NOMO-1 treated with DMSO at 0.1 percent for 48 hours (cell line): ENCODE measurements around the gene CDC42BPG.
"Not testable (repeated sequence)": the region's sequence is repeated elsewhere in the genome, so short reads cannot be mapped to it uniquely, and the experiment has no call there.

Experiments used
- DNase-seq: peaks from one replicate; lab custom pipeline; 2025; ENCODE audit not compliant: unreplicated experiment; lab: John Stamatoyannopoulos, UW

The CDC42BPG gene

DNA sequence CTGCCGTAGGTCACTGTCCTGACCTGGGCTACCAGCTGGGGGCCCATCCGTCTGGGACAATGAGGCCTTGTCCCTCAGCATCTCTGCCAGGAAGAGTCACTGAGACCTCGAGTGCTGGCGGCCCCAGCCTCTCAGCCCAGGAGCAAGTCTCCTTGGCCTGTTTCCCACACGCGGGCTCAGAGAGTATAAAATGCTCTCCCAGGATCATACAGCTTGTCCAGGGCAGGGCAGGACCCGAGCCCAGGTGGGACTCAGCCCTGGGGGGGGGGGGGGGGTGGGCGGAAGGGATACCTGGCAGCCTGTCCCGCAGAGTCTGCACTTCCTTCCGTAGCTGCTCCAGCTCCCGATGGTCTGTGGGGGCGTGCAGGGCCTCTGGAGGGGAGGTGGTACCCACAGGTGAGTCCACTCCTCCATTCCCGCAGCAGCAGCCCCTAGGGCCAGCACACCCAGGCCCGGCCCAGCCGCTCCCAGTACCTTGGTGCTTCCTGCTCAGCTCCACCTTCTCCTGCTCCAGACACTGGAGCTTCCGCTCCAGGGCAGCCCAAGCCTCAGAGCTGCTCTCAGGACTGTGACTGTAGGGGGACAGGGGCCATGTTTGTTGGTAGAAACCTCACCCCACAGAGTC is 7.9 kb downstream of the CDC42BPG start:
- DNase-seq = no peak

DNA sequence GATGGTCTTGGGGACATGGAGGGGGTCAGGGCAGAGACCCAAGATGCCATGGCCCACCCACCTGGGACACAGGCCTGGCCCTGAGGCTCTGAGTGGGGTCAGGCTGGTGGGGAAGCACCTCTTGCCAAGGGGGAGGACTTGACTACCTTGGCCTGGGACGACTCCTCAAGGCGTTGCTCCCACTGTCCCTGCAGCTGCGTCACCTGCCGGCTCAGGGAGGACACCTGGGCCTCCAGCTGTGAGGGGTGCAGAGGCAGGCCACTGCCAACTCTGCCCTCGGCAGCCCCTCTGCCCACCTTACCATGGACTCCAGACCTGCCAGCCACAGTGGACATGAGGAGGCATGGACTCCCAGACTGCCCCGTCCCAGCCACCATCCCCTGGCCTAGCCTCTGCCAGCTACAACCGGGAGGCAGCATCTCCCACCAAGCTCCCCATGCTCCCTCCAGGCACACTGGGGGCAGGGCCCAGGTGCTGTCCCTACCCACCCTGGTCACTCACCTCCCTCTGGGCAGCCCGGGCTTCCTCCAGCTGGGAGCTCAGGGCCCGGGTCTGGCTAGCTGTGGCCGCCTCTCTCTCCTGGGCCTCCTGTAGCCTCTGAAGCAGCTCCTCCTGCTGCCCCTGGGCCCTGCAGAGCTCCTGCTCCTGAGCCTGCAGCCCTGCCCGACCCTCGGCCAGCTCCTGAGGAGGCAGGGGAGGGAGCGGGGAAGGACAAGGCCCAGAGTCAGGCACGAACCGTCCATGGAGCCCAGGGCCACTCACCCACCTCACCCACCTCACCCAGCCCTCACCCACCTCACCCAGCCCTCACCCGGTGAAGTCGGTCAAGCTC is 8.6 kb downstream of the CDC42BPG start:
- DNase-seq = no peak

DNA sequence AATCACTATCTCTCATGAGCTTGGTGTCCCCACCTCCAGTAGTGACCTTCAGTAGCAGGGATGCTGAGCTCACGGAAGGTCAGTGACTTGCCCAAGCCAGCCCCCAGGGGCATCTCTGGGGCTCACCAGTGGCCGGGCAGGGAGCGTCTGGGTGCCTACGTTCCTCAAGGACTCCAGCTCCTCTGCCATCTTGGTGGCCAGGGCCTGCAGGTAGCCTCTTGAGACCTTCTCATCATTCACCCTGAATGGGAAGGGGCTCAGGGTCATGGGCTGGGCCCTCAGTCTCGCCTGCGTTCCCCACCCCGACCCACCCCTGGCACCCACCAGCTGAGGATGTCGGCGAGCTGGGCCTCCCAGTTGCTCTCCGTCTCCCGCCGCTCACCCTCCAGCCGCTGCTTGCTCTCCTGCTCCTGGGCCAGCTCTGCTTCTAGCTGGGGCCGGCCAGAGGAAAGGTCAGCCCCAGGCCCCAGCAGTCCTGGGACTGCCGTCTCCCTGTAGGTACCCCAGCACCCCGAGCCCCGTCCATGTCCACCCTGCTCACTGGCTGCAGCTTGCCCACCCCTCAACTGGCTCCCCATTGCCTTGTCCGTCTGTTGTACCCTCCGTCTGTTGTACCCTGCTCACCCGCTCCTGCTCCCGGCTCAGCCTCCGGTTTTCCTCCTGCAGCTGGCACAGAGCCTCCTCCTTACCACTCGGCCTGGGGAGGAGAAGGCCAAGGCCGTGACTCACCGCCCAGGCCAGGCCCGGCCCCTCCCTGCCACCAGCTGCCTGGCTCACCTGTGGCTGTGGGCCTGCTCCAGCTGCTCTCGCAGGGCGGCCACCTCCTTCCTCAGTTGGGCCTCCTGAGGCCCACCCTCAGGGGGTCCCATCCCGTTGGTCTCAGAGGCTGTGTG is 9.5 kb downstream of the CDC42BPG start:
- DNase-seq = no peak

DNA sequence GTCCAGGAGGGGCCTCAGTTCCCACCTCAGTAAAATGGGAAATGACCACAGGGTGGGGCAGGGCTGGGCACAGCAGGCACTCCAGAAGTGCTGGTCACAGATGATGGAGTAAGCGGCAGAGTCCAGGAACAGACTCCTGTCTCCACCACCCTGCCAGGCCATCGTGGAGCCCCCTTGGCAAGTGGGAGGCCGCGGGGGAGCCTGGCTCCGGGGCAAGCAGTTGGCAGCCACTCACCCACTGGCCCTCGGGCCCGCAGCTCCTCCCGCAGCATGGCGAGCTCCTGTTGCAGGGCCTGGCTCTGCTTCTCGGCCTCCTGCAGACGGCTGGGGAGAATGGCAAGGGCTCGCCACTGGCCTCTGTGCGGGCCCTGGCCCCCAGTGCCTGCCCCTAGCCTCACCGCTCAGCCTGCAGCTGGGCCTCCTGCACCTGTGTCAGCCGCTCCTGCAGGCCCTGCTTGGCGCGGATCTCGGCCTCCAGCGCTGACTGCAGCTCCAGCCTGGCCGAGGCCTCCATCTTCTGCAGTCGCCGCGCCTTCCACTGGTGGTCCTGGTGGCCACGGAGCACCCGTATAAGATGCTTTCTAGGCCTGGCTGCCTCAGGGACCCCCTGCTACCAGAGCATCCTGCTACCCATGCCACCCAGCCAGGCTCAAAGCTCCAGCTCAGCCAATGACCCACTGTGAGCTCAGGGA is 10.3 kb downstream of the CDC42BPG start:
- no peak for DNase-seq

DNA sequence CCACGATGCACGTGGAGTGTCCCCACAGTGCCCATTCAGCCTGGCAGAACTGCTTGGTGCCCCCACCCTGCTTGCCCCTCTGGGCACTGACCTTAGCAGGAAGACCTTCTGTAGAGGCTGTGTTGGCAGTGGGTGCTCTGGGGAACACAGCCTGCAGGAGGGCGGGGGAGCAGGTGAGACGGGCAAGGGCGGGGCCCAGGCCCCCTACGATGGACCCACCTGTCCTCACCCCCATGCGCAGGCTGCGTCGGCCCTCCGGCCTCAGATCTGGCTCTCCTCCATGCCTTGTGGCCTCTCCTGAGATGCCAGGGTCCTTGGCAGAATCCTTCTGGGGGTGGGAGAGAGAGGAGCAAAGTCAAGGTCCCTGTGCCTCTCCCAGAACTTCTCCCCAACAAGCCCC is 10.9 kb downstream of the CDC42BPG start:
- no peak for DNase-seq

DNA sequence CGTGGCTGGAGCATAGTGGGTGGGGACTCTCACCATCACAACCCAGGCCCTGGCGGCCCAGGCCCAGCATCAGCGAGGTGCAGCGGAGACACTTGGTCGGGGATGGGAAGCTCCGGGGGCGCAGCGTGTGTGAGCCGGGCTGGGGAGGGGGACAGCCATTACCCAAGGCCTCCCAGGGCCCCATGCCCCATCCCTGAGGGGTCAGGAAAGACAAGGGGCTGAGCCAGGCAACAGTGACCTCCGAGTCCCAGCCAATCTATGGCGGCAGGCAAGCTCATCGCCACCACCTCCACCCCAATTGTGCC is 11.3 kb downstream of the CDC42BPG start:
- DNase-seq = no peak

DNA sequence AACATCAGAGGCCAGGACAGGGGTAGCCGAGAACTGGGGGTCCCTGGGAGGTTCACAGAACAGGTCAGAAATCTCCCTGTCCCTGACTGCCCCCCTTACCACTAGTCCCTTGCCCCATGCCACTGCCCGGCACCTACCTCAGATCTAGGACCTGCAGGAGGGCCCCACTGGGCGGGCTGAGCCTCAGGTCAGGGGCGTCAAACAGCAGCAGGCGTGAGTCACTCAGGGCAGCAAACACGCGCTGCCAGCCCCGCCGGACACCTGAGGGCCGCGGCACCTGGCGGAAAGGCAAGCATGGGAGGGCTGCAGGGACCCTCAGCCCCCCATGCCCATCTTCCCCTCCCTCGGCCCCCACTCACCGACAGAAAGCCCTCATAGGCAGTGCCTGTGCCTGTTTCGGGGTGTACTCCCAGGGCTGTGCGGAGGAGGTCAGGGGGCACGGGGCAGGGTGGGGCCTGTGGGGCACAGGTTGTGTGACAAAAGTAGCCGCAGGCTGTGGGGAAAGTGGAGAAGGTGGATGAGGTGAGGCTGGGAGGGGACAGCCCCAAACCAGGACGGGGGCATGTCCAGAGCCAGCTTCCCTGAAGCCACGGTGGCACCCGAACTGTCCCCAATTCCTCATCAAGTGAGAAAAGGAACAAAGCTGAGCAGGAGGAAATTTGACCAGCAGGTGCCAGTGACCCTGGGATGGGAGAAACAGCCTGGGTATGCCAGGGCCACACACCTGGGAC is 11.8 kb downstream of the CDC42BPG start:
- no peak for DNase-seq

DNA sequence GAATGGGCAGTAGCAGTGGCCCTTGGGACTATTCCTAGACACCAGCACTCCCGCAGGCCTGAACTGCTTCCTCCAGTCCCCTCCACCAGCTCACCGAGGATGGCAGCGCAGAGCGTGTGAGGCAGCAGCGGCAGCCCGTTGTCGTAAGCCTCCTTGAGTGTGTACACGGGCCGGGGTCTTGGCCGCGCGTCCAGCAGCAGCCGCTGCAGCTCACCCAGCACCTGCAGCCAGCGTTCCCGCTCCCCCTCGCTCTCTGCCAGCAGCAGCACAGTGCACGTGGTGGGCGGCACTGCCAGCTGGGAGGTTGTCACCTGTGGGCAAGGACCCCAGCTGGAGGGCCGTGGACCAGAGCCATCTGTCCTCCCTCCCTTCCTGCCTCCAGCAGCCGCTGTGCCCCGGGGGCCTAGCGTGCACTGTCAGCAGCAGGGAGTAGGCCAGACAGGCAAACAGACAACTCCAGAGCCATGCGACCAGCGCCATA is 13.0 kb downstream of the CDC42BPG start:
- DNase-seq = no peak

DNA sequence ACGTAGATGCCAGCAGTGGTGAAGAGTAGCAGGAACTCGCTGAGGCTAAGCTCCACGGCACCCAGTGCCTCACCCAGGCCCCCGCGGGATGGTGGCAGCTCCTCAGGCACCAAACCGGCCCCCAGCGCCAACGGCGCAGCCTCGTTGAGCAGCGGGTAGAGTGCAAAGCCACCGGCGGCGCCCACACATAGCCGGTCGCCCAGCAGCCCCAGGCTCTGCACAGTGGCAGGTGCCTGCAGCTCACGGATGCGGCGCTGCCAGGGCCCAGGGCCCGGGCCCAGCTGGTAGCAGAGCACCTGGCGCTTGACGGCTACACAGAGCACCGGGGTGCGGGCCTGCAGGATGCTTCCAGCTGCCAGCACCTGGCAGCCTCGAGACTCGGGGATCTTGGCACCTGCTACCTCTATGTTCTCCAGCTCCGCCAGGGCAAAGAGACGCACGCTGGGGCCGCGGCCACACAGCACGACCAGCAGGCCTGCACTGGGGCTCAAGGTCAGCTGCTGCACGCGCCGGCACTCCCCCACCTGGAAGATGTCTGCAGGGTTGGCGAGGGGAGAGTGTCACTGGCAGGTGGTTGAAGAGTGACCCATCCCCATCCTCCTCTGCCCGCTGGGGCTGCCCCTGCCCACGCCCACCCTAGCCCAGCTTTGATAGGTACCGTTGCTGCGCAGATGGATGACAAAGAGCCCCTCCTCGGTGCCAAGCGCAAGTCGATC is 14.8 kb downstream of the CDC42BPG start:
- DNase-seq = no peak

DNA sequence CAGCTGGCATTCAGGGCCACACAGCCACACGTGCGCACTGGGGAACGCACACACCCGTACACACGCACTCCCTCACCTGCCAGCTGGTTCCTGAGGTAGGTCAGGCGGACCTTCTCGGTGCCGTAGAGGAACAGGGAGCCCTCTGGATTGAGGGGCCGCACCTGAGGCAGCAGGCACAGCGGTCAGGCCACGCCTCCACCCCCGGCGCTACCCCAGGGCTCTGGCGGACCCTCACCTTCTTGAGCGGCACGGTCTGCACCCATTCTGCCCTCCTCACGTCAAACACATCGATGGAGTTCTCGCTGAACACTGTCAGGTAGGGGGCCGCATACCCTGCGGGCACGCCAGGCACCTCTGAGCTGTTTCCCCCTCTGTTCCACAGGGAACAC is 17.0 kb downstream of the CDC42BPG start:
- DNase-seq = no peak

DNA sequence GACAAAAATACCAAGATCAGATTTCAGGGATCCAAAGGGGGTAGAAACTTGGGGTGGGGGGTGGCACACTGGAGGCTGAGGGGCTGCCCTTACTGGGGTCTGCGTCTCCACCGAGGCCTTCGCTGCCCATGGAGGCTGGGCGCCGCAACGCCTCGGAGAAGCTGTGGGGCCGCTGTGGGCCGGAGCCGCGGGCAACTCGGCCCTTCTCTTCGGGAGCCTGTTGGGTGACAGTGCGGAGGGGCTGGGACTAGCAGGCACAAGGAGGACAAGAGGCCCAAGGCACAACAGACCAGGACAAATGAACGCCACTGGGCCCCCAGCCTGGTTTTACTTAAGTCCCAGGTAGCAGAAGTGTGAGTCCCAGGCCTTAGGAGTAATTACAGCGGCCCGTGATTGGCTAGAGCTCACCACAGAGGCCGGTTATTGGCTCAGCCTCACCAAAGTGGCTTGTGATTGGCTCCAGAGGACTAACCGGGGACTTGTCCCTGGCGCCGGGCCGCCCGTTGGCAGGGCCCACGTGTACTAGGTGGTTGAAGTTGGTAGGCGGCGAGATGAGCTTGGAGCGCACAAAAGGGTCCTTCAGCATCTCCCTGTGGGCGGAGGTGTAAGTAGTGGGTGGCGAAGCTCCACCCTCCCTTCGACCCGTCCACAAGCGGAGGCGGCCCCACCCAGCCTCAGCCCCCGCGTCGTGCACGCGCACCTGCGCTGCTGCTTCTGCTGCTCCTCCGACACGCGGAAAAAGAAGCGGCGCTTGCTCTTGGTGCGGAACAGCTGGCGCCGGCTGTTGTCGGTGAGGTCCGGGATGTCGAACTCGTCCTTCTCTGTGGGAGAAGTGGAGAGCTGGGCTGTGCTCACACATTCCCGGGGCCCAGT is 17.6 kb downstream of the CDC42BPG start:
- no peak for DNase-seq

DNA sequence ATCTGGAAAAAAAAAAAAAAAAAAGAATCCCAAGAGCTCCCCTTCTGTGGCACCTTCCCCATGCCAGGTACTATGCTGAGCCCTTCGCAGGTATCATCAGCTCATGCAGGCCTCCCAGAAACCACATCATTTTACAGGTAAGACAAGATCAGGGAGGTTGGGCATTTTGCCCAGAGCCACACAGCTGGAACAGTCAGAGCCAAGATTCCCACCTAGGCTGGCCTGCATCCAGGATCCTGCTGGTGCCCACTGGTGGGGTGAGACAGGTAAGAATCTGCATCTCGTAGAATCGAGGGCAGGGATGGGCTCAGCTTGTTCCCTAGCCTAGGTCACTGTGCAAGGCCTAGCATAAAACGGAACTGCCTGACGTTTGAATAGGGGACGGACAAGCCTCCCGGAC is 18.4 kb downstream of the CDC42BPG start:
- no peak for DNase-seq

DNA sequence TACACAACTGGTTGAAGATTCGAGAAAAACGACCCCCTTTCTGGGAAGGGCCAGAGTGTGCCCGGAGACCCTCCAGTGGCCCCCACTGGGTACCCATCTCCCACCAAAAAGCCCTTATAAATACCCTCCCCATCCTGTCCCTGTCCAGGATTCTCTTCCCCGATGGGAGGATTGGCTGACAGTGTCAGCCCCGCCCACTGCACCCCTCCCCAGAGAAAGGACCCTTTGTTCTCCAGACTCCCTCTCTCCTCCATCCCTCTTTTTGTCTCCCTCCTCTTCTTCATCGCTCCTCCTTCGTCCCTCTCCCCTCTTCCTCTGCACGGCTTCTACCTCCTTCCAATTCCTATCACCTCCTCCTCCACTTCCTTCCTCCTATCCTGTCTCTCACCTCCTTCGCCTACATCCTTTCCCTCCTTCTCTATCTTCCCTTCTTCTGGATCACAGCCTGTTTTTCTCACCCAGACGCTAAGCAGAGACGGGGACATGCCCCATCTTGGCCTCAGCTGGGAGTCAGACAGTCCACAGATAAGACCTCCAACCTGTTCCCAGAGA is 20.8 kb downstream of the CDC42BPG start:
- no peak for DNase-seq

DNA sequence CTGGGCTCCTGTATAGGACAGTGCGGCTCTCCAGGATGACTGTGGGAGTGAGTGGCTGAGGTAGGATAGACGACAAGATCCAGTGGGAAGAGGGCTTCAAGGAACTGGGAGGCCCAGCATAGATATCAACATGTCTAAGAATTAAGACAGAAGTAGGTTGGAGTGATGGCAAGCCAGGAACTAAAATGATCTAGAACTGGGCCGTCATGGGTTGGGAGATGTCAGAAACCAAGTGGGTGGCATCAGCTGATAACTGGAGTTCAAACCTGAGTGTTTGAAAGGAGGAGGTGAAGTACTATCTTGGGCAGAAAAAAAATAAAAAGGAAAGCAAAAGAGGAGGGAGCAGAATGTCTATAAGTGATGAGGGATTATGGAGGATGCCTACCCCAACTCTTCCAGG is 27.0 kb downstream of the CDC42BPG start:
- no peak for DNase-seq

DNA sequence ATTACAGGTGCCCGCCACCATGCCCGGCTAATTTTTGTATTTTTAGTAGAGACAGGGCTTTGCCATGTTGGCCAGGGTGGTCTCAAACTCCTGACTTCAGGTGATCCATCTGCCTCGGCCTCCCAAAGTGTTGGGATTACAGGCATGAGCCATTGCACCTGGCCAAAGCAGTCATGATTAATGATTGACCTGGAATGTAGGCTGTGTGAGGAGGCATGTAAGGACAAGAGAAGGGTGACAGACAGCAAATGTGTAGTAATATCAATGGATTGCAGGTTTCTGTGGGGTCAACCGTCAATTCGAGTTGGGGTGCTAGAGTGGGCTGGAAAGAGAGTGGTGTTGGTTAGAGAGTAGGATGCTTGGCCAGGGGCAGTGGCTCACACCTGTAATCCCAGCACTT is 29.0 kb downstream of the CDC42BPG start:
- not testable (repeated sequence) for DNase-seq

DNA sequence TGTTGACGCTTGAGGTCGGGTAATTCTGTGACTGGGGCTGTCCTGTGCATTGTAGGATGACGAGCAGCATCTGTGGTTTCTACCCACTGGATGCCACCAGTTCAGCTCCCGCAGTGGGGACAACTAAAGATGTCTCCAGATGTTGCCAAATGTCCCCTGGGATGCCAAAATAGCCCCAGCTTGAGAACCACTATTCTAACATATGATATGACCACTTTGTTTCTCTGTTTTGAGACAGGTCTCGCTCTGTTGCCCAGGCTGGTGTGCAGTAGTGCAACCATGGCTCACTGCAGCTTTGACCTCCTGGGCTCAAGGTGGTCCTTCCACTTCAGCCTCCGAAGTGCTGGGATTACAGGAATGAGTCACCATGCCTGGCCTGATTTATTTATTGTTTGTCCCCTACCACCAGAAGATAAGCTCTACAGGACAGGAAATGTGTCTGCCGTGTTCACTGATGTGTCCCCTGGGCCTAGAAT is 29.7 kb downstream of the CDC42BPG start:
- no peak for DNase-seq

DNA sequence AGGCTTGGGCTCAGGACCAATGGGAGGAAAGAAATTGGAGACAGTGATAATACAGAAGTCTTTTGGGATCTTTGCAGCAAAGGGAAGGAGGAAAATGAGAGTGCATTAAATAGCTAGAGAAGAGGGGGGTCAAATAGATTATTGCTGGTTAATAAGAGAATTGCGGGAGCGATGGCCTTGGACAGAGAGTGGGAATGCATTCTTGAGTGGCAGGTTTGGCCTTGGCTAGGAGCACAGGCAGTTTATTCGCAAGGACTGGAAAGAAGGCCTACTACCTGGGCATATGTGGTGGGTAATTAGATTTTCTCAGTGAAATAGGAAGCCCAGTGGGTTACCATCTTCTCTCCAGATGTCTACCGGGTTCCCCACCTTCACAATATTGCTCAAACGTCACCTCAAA is 30.6 kb downstream of the CDC42BPG start:
- no peak for DNase-seq

DNA sequence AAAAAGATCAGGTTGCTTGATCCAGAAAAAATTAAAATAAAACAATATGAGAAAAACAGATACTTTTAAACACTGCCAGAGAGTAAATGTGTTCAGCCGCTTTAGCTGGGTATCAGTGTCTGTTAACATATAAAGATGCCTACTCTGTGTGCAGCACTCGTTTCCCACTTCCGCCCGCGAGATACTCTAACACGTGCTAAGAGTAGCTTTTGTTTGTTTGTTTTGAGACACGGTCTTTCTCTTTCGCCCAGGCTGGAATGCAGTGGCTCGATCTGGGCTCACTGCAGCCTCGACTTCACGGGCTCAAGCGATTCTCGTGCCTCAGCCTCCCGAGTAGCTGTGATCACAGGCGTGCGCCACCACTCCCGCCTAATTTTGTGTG is 33.6 kb downstream of the CDC42BPG start:
- DNase-seq = peak; percentile 67
